ENCODE results near the gene ACAD11. TPM values are rescaled to one million over a fixed set of nuclear protein-coding genes. Genes with fewer than 3 reads are reported as not detected.

Gene ACAD11
- total RNA-seq, 1 experiment from 2014 or later, result 15.6 TPM

GRCh38 chr3:132597660-132598059 is 61.9 kb downstream of the ACAD11 start:
- Histone ChIP-seq H2BK5ac (ENCODE audit: insufficient read length, low read length) (no peak overlapping the region), H4K5ac (ENCODE audit: insufficient read length, low read depth, low read length) (no peak overlapping the region), H2BK12ac (ENCODE audit: insufficient read length, low read depth, low read length) (no peak overlapping the region), H2AK5ac (ENCODE audit: insufficient read length, low read length) (no peak overlapping the region), H3K79me1 (ENCODE audit: insufficient read depth, low read depth, low read length, poor library complexity, severe bottlenecking) (no peaks in the 10 kb centered on the region), H3K9ac (ENCODE audit: extremely low read depth, insufficient read length, low read length) (no peak overlapping the region), H2AFZ (ENCODE audit: low read length) (no peak overlapping the region), H3K18ac (ENCODE audit: insufficient read length, low read depth, low read length) (no peak overlapping the region), H3K23me2 (ENCODE audit: insufficient read length, low read depth, low read length, poor library complexity, severe bottlenecking) (no peaks in the 10 kb centered on the region), H3K56ac (ENCODE audit: insufficient read length, low read depth, low read length) (no peak overlapping the region), H3K9me3 (ENCODE audit: control insufficient read depth, low read depth, low read length) (no peaks in the 10 kb centered on the region), H3T11ph (ENCODE audit: low read length) (no peak overlapping the region), H4K91ac (ENCODE audit: insufficient read length, low read depth, low read length) (no peak overlapping the region), H3K27ac (ENCODE audit: insufficient read length, low read depth, low read length) (no peak overlapping the region), H3K4me2 (ENCODE audit: insufficient read depth, insufficient read length, low read length) (no peak overlapping the region), H4K20me1 (ENCODE audit: control insufficient read depth, insufficient read depth, insufficient read length) (no peaks in the 10 kb centered on the region), H3K27me3 (ENCODE audit: insufficient read depth, low read length) (no peaks in the 10 kb centered on the region), H3K14ac (ENCODE audit: insufficient read depth, low read length) (no peak overlapping the region), H2BK120ac (ENCODE audit: low read depth, low read length, poor library complexity, severe bottlenecking) (no peak overlapping the region), H3K4me1 (ENCODE audit: insufficient read depth, low read length) (peaks cover 4% of the 10 kb centered on the region; the same call in 1 of the 2 replicates), H3K4ac (ENCODE audit: low read depth, low read length) (no peak overlapping the region), H2BK15ac (ENCODE audit: low read depth, low read length) (no peak overlapping the region), H3K23ac (ENCODE audit: insufficient read length, low read depth, low read length) (no peak overlapping the region), H2BK20ac (ENCODE audit: low read depth, low read length, poor library complexity, severe bottlenecking) (no peak overlapping the region), H4K8ac (replicated peaks; ENCODE audit: insufficient read length, low read depth, low read length) (no peak overlapping the region), H3K79me2 (ENCODE audit: insufficient read depth, low read length) (no peaks in the 10 kb centered on the region)
- Mint-ChIP-seq H3K27ac (no peak overlapping the region), H3K36me3 (ENCODE audit: insufficient read depth in 1 of 3, low read depth in 3 of 3) (peaks cover 0 to 3% (median 0%) of the 10 kb centered on the region in 3 experiments; a peak in 3 of 7 replicates), H3K4me1 (peaks cover 5 to 6% of the 10 kb centered on the region in 2 experiments), H3K4me3 (no peak overlapping the region), H3K27me3 (ENCODE audit: low read depth) (no peaks in the 10 kb centered on the region), H3K9me3 (no peaks in the 10 kb centered on the region)
- no peak for TF ChIP-seq CTCF (conservative IDR thresholded peaks at IDR 0.05)
- no peak for DNase-seq
- no CpG with 5 or more reads among the region's 2 CpGs for WGBS (ENCODE audit: extremely low coverage, insufficient read length, low lambda C conversion rate)
